GM12892 (cell line): ENCODE data around the gene METAP1.

Experiments
- POLR2A ChIP-seq: IDR thresholded peaks from 2 replicates; pipeline ENCODE4 v1.6.1; 2011; ENCODE audit warnings: low read depth, low read length, control low read depth
- TAF1 ChIP-seq: IDR thresholded peaks from 2 replicates; pipeline ENCODE4 v1.6.1; 2011; ENCODE audit warnings: low read depth, mild to moderate bottlenecking, control low read depth, low read length, borderline replicate concordance

- no peak for TF ChIP-seq TAF1
- no peak for TF ChIP-seq POLR2A
Measured at GRCh38 chr4:98998551-98998950, 3.0 kb downstream of the METAP1 start.
